HG03139 (cell line): Measurements from ENCODE around the gene MAP7D3.
"Not testable (repeated sequence)": the region's sequence is repeated elsewhere in the genome, so short reads cannot be mapped to it uniquely, and the experiment has no call there.

ENCODE experiments used
- ATAC-seq: cut with Tn5 transposase; IDR thresholded peaks from one replicate; pipeline ENCODE4 v1.9.1; 2021; ENCODE audit not compliant: unreplicated experiment

MAP7D3 gene, protein sequence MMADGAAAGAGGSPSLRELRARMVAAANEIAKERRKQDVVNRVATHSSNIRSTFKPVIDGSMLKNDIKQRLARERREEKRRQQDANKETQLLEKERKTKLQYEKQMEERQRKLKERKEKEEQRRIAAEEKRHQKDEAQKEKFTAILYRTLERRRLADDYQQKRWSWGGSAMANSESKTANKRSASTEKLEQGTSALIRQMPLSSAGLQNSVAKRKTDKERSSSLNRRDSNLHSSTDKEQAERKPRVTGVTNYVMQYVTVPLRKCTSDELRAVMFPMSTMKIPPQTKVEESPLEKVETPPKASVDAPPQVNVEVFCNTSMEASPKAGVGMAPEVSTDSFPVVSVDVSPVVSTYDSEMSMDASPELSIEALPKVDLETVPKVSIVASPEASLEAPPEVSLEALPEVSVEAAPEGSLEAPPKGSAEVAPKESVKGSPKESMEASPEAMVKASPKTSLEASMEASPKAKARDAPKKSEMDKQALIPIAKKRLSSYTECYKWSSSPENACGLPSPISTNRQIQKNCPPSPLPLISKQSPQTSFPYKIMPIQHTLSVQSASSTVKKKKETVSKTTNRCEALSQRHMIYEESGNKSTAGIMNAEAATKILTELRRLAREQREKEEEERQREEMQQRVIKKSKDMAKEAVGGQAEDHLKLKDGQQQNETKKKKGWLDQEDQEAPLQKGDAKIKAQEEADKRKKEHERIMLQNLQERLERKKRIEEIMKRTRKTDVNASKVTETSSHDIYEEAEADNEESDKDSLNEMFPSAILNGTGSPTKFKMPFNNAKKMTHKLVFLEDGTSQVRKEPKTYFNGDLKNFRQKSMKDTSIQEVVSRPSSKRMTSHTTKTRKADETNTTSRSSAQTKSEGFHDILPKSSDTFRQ

DNA sequence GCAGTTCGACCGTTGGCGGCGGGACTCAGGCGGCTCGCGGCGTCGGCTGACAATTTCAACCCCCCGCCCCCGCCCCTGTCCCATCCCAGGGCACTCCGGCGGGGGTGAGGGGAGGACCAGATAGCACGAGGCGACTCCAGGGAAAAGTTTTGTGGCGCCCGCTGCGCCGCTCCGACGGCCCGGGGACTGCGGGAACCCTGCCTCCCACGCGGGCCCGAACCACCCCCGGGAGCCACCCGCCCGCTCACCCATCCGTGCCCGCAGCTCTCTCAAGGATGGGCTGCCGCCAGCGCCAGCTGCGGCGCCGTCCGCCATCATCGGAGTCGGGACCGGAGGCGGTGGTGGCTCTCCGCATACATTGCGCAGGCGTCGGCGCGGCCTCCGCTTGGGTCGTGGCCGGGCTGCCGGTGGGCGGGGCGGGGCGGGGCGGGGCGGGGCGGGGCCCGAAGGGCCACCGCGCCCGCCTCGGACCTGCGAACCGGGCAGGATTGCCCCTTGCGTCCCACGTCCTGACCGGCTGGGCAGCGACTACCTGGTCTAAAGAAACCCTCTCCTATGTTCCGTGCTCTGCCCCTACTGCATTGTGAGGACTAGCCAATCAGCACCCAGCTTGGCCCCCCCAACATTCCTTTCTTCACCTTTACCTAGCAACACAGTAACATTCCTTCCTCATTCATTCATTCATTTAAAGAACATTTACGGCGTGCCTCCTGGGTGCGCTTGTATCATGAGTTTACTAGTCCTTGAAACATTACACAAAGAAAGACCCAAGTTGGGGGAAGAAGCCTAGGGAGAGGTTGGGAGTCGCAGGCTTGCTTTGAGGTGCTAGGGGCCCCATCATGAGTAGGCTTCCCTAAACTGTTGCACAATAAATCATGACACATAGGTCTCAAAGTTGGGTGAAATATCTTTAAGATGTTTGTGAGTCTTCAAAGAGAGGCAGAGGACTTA lies at the start of gene MAP7D3:
Gene MAP7D3, minus strand, starts transcription at position 360 of the 951 bp plus-strand sequence. Its CDS starts 42 bp downstream, at position 318.
- ATAC-seq = peak; percentile 85

DNA sequence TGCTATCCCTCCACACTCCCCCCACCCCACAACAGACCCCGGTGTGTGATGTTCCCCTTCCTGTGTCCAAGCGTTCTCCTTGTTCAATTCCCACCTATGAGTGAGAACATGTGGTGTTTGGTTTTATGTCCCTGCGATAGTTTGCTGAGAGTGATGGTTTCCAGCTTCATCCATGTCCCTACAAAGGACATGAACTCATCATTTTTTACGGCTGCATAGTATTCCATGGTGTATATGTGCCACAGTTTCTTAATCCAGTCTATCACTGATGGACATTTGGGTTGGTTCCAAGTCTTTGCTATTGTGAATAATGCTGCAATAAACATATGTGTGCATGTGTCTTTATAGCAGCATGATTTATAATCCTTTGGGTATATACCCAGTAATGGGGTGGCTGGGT lies 49.5 kb upstream of the MAP7D3 start, which contains the start of gene ADGRG4:
Gene ADGRG4, plus strand, starts transcription at position 243 of the 400 bp plus-strand sequence. CDS start 7,815 bp downstream, outside the sequence.
- not testable (repeated sequence) for ATAC-seq

- no peak for ATAC-seq
Observed at GRCh38 chrX:136295380-136295779, 44.2 kb upstream of the MAP7D3 start.

DNA sequence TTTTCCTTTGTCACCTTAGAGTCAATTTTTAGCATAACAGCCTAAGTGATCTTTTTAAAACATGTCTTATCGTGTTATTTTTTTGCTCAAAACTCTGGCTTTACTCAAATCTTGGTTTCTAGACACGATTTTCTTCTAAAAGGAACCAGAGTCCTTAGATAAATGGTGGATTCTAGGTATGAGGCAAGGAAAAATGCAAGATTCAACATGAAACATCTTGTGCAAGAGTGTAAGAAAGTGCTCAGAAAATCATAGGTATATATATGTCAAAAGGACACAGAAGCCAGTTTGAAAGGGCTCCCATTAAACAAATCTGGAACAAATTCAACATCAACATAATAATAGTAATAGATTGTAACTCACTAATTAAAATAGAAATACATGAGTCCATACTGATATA lies 41.5 kb upstream of the MAP7D3 start:
- ATAC-seq = no peak

- no peak for ATAC-seq
Observed at GRCh38 chrX:136291824-136292223, 40.6 kb upstream of the MAP7D3 start.

GRCh38 chrX:136286375-136286774 lies 35.2 kb upstream of the MAP7D3 start:
- ATAC-seq = not testable (repeated sequence)

GRCh38 chrX:136275553-136275952 lies 24.4 kb upstream of the MAP7D3 start:
- ATAC-seq = no peak

DNA sequence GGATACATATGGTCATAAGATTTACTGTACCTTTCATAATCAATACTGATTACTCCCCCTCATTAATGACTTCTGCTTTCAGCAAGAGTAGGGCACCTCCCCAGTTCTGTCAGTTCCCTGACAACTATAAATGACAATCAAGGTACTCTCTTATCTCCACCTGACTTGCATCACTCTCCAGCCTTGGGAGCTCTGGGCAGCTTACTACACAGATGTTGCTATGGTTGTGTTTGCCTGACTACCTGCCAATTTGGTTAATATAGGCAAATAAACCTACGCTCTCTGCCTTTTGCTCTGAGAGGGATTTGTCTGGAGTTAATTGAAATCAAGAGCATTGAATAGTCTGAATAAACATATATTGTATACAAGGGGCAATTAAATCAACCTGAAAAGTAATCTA lies 22.8 kb upstream of the MAP7D3 start:
- ATAC-seq = no peak

GRCh38 chrX:136272325-136272724 lies 21.1 kb upstream of the MAP7D3 start:
- ATAC-seq = no peak

DNA sequence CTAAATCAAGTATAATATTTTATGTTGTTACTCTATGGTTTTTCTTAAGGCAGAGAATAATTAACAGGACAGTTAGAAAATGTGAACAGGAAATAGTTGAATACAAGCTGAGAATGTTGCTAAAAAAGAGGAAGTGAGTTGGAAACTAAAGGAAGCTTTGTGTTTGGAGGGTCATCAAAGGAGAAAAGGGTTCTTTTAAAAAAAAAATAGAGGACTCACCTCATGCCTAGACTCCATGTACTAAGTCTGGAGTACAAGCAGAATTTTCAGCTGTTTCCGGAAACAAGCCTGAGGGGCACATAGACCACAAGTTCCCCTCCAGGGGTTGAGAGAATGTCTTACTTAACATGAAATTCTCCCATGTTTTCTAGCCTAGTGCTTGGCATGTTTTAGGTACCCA lies 20.1 kb upstream of the MAP7D3 start:
- ATAC-seq = peak; percentile 64

DNA sequence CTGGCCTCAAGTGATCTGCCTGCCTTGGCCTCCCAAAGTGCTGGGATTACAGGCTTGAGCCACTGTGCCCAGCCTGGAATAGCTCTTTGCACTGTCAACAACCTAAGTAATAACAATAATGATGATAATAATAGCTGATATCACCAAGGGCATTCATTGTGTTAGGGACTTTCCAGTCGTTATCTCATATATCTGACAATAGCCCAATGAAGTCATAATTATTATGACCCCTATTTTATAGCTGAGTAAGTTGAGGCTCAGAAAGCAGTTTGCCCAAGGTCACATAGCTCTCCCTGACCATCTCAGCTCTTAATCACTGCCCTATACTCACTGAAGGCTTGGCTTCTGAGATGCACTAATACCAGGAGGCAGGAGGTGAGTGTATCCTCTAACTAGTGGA lies 18.7 kb upstream of the MAP7D3 start:
- no peak for ATAC-seq

DNA sequence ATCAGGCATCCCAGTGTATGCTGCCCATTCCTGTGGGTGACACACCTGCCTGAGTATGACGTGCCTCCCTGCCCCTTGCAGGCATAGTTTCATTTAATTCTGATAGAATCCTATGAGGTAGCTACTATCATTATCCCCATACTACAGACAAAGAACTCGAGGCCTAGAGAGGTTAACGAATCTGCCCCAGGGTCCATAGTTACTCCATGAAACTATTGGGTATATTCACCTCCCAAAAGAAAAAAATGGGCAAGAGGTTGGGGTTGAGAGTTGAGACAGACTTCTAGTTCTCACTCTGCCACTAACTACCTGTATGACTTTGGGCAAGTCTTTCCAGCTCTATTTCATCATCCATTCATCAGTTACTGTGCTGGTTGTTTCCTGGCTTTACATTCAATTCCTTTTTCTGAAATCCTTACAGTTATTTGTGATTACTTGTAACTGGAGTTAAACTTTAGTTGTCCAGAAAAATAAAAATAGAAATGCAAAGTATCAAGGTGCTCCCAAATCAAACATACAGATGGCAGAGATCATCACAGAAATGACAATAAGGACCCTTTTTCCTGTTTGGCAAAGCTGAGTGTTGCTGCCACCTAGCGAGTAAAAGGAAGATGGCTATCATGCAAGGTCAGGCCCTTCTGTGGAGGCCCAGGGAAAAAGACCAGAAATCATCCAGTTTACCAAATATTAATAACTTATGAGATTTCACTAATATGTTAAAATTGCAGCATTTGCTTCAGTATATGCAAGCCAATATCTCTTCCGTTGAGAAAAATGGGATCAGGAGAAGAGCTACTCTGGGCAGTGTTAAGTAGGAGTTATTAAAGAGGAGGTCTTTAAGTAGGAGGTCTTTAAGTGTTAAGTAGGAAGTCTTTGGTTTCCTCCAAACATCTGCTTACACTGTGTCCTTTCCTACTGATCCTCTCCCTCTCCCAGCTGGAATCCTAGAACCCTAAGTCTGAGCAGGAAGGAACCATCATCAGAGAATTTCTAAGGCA lies 17.1 kb upstream of the MAP7D3 start:
- ATAC-seq = no peak

DNA sequence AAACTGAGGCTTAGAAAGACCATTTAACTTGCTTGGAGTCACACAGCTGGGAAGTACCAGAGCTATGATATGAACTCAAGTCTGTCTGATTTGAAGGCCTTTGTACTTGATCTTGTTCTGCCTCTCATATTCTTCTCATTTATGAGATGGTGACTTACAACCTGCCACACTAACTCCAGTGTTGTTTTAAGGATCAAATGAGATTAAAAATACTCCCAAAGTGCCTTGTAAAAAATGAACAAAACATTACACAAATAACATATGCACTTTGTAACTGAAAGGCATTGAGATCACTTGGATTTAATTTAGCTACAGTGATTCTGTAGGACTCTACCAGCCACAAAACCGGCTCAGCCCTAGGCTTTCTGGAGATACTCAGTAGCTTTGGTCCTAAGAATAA lies 15.6 kb upstream of the MAP7D3 start:
- ATAC-seq = no peak

DNA sequence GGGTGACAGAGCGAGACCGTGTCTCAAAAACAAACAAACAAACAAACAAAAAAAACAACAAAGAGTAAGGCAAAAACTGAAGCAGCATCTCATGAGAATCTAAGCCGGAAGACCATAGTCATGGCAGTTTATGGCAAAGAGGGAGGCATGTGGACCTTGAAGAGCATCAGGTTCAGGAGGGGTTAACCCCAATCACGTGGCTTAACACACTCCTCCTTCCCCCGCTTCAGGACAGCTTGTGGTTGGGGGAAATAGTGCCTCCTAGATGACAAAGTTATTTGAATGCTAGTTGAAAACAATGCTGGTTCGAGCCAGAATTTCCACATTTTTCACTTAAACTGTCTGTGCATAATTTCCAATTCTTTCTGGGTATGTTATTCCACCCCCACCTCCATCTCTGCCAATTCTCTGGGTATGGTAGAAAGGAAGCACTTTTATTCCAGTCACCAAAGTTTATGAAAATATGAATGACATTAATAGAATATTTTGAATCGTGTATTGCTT lies 11.7 kb upstream of the MAP7D3 start:
- no peak for ATAC-seq

- ATAC-seq = no peak
Observed at GRCh38 chrX:136262243-136262642, 11.0 kb upstream of the MAP7D3 start.

DNA sequence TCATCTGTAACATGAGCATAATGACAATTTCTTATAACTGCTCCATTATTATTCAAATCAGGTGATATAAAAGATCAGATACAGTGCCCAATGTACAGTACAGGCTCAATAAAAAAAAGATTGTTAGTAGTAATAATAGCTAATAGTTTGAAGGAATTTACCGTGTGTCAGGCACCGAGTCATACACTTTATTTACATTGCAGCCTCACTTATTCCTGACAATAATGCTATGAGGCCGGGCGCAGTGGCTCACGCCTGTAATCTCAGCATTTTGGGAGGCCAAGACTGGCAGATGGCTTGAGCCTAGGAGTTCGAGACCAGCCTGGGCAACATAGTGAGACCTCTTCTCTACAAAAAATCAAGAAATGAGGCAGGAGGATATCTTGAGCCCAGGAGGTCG lies 10.1 kb upstream of the MAP7D3 start:
- ATAC-seq = no peak

DNA sequence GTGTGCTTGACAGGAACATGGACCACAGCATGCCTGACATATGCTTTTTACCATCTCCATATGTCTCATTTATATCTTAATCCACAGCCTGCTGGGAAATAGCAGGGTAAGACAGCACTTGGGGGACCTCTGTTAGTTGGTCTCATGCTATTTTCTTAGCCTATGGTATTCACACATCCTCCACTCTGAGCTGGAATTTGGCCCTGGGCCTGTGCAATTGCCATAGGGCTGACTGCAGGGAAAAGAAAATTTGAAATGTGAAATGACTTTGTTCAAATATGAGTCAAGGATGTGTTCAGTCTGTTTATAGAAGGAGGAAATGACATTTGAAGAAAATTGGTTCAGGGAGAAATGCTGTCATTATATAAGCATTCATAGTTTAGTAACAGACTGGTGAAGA lies 9.6 kb upstream of the MAP7D3 start:
- no peak for ATAC-seq

GRCh38 chrX:136259543-136259942 lies 8.3 kb upstream of the MAP7D3 start:
- no peak for ATAC-seq

GRCh38 chrX:136258951-136259350 lies 7.8 kb upstream of the MAP7D3 start:
- ATAC-seq = no peak
